ENCODE measurements around the gene ATP13A2. TPM values are rescaled to one million over a fixed set of nuclear protein-coding genes. Genes with fewer than 3 reads are reported as not detected.

ATP13A2 gene
- total RNA-seq, 2 experiments from 2014 or later = 57.1 to 59.4 TPM

- H3K4me1 Mint-ChIP-seq = peaks cover 24% of the 10 kb centered on the region
Measured at GRCh38 chr1:17011092-17011438, 663 bp downstream of the ATP13A2 start.

GRCh38 chr1:17009706-17010105, 2.0 kb downstream of the ATP13A2 start:
- Mint-ChIP-seq H3K36me3 (ENCODE audit: low read depth) (no peaks in the 10 kb centered on the region), H3K4me1 (peaks cover 24% of the 10 kb centered on the region), H3K27ac (no peak overlapping the region), H3K27me3 (peaks cover 3% of the 10 kb centered on the region), H3K9me3 (no peaks in the 10 kb centered on the region), H3K4me3 (peak overlapping the region; percentile 83)
- CTCF ChIA-PET = interaction anchor here (0.7 to 1.4 kb wide), 3 partner anchors 44 to 486 kb away, joined by 3 to 5 read pairs (median 4); no protein-coding TSS in a partner anchor
- POLR2A ChIA-PET = no interaction called here
- no peak for DNase-seq

More at GRCh38 chr1:17011092-17011438, 663 bp downstream of the ATP13A2 start:
- POLR2A ChIA-PET = no interaction called here
- no peaks in the 10 kb centered on the region for H3K9me3 Mint-ChIP-seq
- H3K27me3 Mint-ChIP-seq = peaks cover 3% of the 10 kb centered on the region
- CTCF ChIA-PET = no interaction called here
- H3K4me3 Mint-ChIP-seq = peak overlapping the region; percentile 83
- no peak for DNase-seq
- H3K36me3 Mint-ChIP-seq (ENCODE audit: low read depth) = no peaks in the 10 kb centered on the region
- peak overlapping the region; percentile 80 for H3K27ac Mint-ChIP-seq

GRCh38 chr1:17008208-17008855, 3.4 kb downstream of the ATP13A2 start:
- Mint-ChIP-seq H3K9me3 (no peaks in the 10 kb centered on the region), H3K27ac (no peak overlapping the region), H3K4me3 (no peak overlapping the region), H3K36me3 (ENCODE audit: low read depth) (peaks cover 6% of the 10 kb centered on the region), H3K27me3 (peaks cover 3% of the 10 kb centered on the region), H3K4me1 (peaks cover 20% of the 10 kb centered on the region)
- ChIA-PET POLR2A (no interaction called here), CTCF (interaction anchor here (0.9 to 1.2 kb wide), 2 partner anchors 9 to 42 kb away, joined by 3 to 4 read pairs; no protein-coding TSS in a partner anchor)
- DNase-seq = no peak

GRCh38 chr1:17007121-17007520, 4.6 kb downstream of the ATP13A2 start:
- H3K4me1 Mint-ChIP-seq = peaks cover 19% of the 10 kb centered on the region
- no peak for DNase-seq
- H3K4me3 Mint-ChIP-seq = no peak overlapping the region
- no peaks in the 10 kb centered on the region for H3K9me3 Mint-ChIP-seq
- ChIA-PET POLR2A (no interaction called here), CTCF (no interaction called here)
- H3K36me3 Mint-ChIP-seq (ENCODE audit: low read depth) = peaks cover 6% of the 10 kb centered on the region
- no peak overlapping the region for H3K27ac Mint-ChIP-seq
- H3K27me3 Mint-ChIP-seq = no peaks in the 10 kb centered on the region

GRCh38 chr1:17005365-17005740, 6.4 kb downstream of the ATP13A2 start:
- Mint-ChIP-seq H3K4me3 (no peak overlapping the region), H3K27ac (no peak overlapping the region), H3K9me3 (no peaks in the 10 kb centered on the region), H3K27me3 (no peaks in the 10 kb centered on the region), H3K4me1 (peaks cover 9% of the 10 kb centered on the region), H3K36me3 (ENCODE audit: low read depth) (peaks cover 11% of the 10 kb centered on the region)
- CTCF ChIA-PET = no interaction called here
- POLR2A ChIA-PET = no interaction called here
- DNase-seq = no peak

- no peak for DNase-seq
- H3K4me3 Mint-ChIP-seq = no peak overlapping the region
- no peaks in the 10 kb centered on the region for H3K9me3 Mint-ChIP-seq
- POLR2A ChIA-PET = interaction anchor here (0.5 kb wide), 1 partner anchor 279 kb away, joined by 3 read pairs; no protein-coding TSS in a partner anchor
- CTCF ChIA-PET = interaction anchor here (2.9 kb wide), 1 partner anchor 14 kb away, joined by 11 read pairs; no protein-coding TSS in a partner anchor
- peaks cover 12% of the 10 kb centered on the region for H3K36me3 Mint-ChIP-seq (ENCODE audit: low read depth)
- H3K27me3 Mint-ChIP-seq = no peaks in the 10 kb centered on the region
- H3K4me1 Mint-ChIP-seq = peaks cover 4% of the 10 kb centered on the region
- no peak overlapping the region for H3K27ac Mint-ChIP-seq
Measured at GRCh38 chr1:17004466-17005364, 7.0 kb downstream of the ATP13A2 start.

- no peak for DNase-seq
- POLR2A ChIA-PET = no interaction called here
- H3K4me1 Mint-ChIP-seq = no peaks in the 10 kb centered on the region
- peaks cover 17% of the 10 kb centered on the region for H3K36me3 Mint-ChIP-seq (ENCODE audit: low read depth)
- CTCF ChIA-PET = interaction anchor here (2.9 kb wide), 1 partner anchor 12 kb away, joined by 11 read pairs; no protein-coding TSS in a partner anchor
- H3K9me3 Mint-ChIP-seq = no peaks in the 10 kb centered on the region
- H3K27me3 Mint-ChIP-seq = no peaks in the 10 kb centered on the region
- no peak overlapping the region for H3K4me3 Mint-ChIP-seq
- no peak overlapping the region for H3K27ac Mint-ChIP-seq
Measured at GRCh38 chr1:17002524-17002902, 9.2 kb downstream of the ATP13A2 start.

- H3K4me1 Mint-ChIP-seq = no peaks in the 10 kb centered on the region
- ChIA-PET CTCF (interaction anchor here (0.6 to 2.9 kb wide), 2 partner anchors 12 to 381 kb away, joined by 3 to 11 read pairs; no protein-coding TSS in a partner anchor), POLR2A (no interaction called here)
- H3K36me3 Mint-ChIP-seq (ENCODE audit: low read depth) = peaks cover 17% of the 10 kb centered on the region
- no peak overlapping the region for H3K27ac Mint-ChIP-seq
- H3K4me3 Mint-ChIP-seq = no peak overlapping the region
- no peaks in the 10 kb centered on the region for H3K9me3 Mint-ChIP-seq
- H3K27me3 Mint-ChIP-seq = no peaks in the 10 kb centered on the region
- DNase-seq = no peak
Measured at GRCh38 chr1:17001760-17002523, 9.8 kb downstream of the ATP13A2 start.

GRCh38 chr1:16999863-17000262, 11.9 kb downstream of the ATP13A2 start:
- ChIA-PET CTCF (interaction anchor here (1.1 kb wide), 1 partner anchor 14 kb away, joined by 5 read pairs; no protein-coding TSS in a partner anchor), POLR2A (no interaction called here)
- Mint-ChIP-seq H3K27ac (no peak overlapping the region), H3K27me3 (no peaks in the 10 kb centered on the region), H3K36me3 (ENCODE audit: low read depth) (peaks cover 19% of the 10 kb centered on the region), H3K9me3 (no peaks in the 10 kb centered on the region), H3K4me1 (no peaks in the 10 kb centered on the region), H3K4me3 (no peak overlapping the region)
- no peak for DNase-seq

GRCh38 chr1:16998589-16998988, 13.1 kb downstream of the ATP13A2 start:
- Mint-ChIP-seq H3K4me1 (no peaks in the 10 kb centered on the region), H3K27ac (no peak overlapping the region), H3K27me3 (no peaks in the 10 kb centered on the region), H3K36me3 (ENCODE audit: low read depth) (peaks cover 13% of the 10 kb centered on the region), H3K4me3 (no peak overlapping the region), H3K9me3 (no peaks in the 10 kb centered on the region)
- POLR2A ChIA-PET = no interaction called here
- CTCF ChIA-PET = no interaction called here
- DNase-seq = no peak

GRCh38 chr1:16996845-16997244, 14.9 kb downstream of the ATP13A2 start:
- Mint-ChIP-seq H3K9me3 (no peaks in the 10 kb centered on the region), H3K4me3 (no peak overlapping the region), H3K27me3 (no peaks in the 10 kb centered on the region), H3K4me1 (no peaks in the 10 kb centered on the region), H3K27ac (no peak overlapping the region), H3K36me3 (ENCODE audit: low read depth) (peaks cover 12% of the 10 kb centered on the region)
- CTCF ChIA-PET = interaction anchor here (1.4 kb wide), 1 partner anchor 11 kb away, joined by 3 read pairs; no protein-coding TSS in a partner anchor
- POLR2A ChIA-PET = no interaction called here
- no peak for DNase-seq

- Mint-ChIP-seq H3K36me3 (ENCODE audit: low read depth) (peaks cover 5% of the 10 kb centered on the region), H3K27ac (no peak overlapping the region), H3K4me1 (no peaks in the 10 kb centered on the region), H3K4me3 (no peak overlapping the region), H3K9me3 (no peaks in the 10 kb centered on the region), H3K27me3 (no peaks in the 10 kb centered on the region)
- DNase-seq = no peak
- ChIA-PET POLR2A (no interaction called here), CTCF (interaction anchor here (2.0 kb wide), 1 partner anchor 13 kb away, joined by 5 read pairs; the partner anchor contains the start of gene MFAP2)
Measured at GRCh38 chr1:16993521-16994038, 18.1 kb downstream of the ATP13A2 start.

Data from activated CD4-positive, alpha-beta T cell treated with anti-CD3 and anti-CD28 coated beads, Interleukin-2, amount 10 ng/mL, durations not matched to agents 7 days and 5 days (primary cell).